GM06990 (cell line): ENCODE measurements around the gene C16orf92.

Experiments
- DNase-seq: peaks from one replicate; pipeline ENCODE4 v3.0.0-alpha.2; 2011; ENCODE audit not compliant: insufficient read length; ENCODE audit errors: extremely low read depth
- H3K27me3 ChIP-seq: replicated peaks from 2 replicates; pipeline ENCODE4 v1.6.0; 2011; ENCODE audit warnings: low read length; ENCODE audit not compliant: control insufficient read depth, insufficient read depth
- H3K36me3 ChIP-seq: 2 replicates; pipeline ENCODE4 v1.5.1; 2011; ENCODE audit warnings: low read length; ENCODE audit not compliant: control insufficient read depth, insufficient read depth
- H3K4me3 ChIP-seq: replicated peaks from 2 replicates; pipeline ENCODE4 v1.5.1; 2011; ENCODE audit warnings: low read depth, mild to moderate bottlenecking, control low read depth, low read length
- TF ChIP-seq, protein P1 (sequence below): IDR thresholded peaks from 2 replicates; pipeline ENCODE4 v1.5.1; 2011; ENCODE audit warnings: low read length, control low read depth, mild to moderate bottlenecking, inconsistent platforms; ENCODE audit not compliant: insufficient read depth, poor library complexity, severe bottlenecking

Gene C16orf92

DNA sequence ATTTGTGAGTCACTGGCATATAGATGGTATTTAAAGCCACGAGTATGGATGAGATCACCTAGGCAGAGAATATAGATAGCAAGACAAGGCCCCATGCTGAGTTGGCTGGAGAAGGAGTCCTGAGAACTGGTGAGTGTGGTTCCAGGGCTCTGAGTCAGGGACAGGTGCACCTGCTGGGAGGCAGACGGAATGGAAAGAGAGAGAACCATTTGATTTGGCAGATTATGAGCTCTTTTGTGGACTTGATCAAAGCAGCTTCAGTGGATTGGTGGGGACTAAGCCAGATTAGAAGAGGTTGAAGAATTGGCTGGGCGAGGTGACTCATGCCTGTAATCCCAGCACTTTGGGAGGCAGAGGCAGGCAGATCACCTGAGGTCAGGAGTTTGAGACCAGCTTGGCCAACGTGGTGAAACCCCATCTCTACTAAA lies 4.3 kb upstream of the C16orf92 start:
- Histone ChIP-seq H3K27me3 (no peaks in the 10 kb centered on the region; the same call in 1 of the 2 replicates), H3K36me3 (no peaks in the 10 kb centered on the region), H3K4me3 (no peak overlapping the region)
- no peak for DNase-seq
- TF ChIP-seq, protein P1, sequence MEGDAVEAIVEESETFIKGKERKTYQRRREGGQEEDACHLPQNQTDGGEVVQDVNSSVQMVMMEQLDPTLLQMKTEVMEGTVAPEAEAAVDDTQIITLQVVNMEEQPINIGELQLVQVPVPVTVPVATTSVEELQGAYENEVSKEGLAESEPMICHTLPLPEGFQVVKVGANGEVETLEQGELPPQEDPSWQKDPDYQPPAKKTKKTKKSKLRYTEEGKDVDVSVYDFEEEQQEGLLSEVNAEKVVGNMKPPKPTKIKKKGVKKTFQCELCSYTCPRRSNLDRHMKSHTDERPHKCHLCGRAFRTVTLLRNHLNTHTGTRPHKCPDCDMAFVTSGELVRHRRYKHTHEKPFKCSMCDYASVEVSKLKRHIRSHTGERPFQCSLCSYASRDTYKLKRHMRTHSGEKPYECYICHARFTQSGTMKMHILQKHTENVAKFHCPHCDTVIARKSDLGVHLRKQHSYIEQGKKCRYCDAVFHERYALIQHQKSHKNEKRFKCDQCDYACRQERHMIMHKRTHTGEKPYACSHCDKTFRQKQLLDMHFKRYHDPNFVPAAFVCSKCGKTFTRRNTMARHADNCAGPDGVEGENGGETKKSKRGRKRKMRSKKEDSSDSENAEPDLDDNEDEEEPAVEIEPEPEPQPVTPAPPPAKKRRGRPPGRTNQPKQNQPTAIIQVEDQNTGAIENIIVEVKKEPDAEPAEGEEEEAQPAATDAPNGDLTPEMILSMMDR: no peak

DNA sequence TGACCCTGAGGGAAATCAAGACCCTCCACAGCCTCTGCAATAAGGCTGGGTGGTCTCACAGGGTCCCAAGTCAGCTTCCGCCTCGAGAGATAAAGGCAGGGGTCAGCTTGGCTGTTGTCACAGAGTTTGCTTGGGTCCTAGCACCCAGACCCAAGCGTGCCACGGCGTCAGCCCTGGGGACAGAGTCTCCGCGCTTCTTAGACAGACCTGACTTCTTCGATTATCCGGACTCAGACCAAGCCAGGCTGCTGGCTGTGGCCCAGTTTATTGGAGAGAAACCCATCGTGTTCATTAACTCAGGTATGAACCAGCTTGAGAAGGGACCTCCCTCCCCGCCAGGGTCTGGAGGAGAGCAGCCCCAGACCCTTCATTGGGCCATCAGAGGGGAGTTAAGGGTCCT lies 588 bp downstream of the C16orf92 start:
- DNase-seq: no peak
- H3K27me3 ChIP-seq: no peaks in the 10 kb centered on the region; the same call in none of the 2 replicates
- H3K36me3 ChIP-seq: no peaks in the 10 kb centered on the region
- H3K4me3 ChIP-seq: no peak overlapping the region
- TF ChIP-seq, protein P1: no peak

DNA sequence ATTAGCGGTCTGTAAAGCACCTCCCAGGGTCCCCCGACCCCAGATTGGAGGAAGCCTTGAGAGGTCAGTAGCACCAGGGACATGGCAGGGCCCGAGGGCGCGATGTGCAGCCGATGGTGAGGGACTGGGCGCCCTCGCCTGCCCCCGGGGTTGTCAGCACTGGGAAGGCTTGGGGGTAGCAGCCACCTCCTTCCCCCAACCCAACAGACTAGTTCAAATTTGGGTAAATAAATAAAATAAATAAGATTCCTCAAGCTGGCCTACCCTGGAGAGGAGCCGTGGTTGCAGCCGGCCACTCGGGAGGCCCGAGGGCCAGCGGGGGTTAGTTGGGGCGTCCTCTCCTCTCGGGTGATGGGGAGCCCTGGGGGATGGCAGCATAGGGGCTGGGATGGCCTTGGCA lies 1.5 kb downstream of the C16orf92 start:
- Histone ChIP-seq H3K4me3 (no peak overlapping the region), H3K36me3 (no peaks in the 10 kb centered on the region), H3K27me3 (no peaks in the 10 kb centered on the region; the same call in none of the 2 replicates)
- TF ChIP-seq, protein P1: no peak
- no peak for DNase-seq

DNA sequence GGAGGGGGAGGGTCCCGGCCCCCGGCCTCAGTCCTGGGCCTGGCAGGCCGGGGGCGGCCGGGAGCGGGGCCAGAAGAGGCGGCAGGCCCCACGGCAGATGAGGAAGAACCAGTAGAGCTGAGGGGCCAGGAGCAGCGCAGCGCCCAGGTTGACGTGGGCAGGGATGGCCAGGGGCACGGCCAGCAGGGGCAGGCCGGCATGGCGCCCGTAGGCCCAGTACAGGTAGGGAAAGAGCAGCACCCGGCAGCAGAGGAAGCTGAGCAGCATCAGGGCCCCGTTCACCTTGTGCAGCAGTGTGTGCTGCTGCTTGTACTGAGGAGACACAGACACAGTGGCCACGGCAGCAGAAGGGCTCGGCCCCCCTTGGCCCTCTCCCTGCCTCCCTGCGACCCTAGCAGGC lies 2.2 kb downstream of the C16orf92 start:
- H3K36me3 ChIP-seq: no peaks in the 10 kb centered on the region
- no peak overlapping the region for H3K4me3 ChIP-seq
- TF ChIP-seq, protein P1: no peak
- H3K27me3 ChIP-seq: no peaks in the 10 kb centered on the region; the same call in none of the 2 replicates
- no peak for DNase-seq

DNA sequence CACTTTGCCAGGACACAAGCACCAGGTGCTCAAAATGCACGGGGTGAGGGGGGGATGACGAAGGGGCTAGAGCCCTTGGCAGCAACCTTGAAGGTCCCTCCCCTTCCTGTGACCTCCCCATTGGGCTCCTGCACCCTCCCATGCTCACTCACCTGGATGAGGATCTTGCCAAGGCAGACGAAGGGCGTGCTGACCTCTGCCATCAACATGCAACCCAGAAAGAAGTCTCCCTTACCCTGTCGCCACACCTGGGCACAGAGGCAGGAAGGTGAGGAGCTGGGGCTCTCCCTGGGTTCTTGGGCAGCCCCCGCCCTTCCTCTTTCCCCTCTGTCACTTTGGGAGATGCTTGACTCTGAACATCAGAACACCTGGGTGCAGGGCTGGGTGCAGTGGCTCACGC lies 2.6 kb downstream of the C16orf92 start:
- Histone ChIP-seq H3K36me3 (no peaks in the 10 kb centered on the region), H3K27me3 (no peaks in the 10 kb centered on the region; the same call in none of the 2 replicates), H3K4me3 (no peak overlapping the region)
- no peak for DNase-seq
- TF ChIP-seq, protein P1: no peak

DNA sequence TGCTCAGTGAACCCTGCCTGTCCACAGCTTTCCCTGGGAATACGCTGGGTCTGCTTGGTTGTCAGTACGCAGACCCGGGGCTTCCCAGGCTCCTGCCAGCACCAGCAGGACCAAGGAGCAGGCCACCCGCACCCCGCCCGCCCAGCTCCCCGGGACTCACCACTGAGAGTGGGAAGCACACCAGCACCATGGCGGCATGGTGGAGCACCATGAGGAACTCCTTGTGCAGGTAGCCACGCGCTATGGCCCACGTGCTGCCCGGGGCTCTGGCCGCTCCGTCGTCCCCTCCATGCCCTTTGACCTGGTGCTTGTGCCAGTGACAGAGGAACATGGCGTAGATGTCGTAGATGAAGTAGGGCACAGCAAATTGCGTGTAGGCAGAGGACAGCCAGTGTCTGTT lies 3.5 kb downstream of the C16orf92 start:
- H3K4me3 ChIP-seq: no peak overlapping the region
- H3K36me3 ChIP-seq: no peaks in the 10 kb centered on the region
- no peak for DNase-seq
- H3K27me3 ChIP-seq: no peaks in the 10 kb centered on the region; the same call in none of the 2 replicates
- TF ChIP-seq, protein P1: no peak
